ENCODE results near the gene LAGE3.

The LAGE3 gene

GRCh38 chrX:154470434-154470833, 8.6 kb downstream of the LAGE3 start:
- Histone ChIP-seq H3K27ac (replicated peaks) (no peak overlapping the region), H3K27me3 (ENCODE audit: insufficient read depth, poor library complexity, severe bottlenecking) (no peaks in the 10 kb centered on the region), H3K4me3 (replicated peaks; ENCODE audit: insufficient read depth, low read length) (no peak overlapping the region)
- DNase-seq (ENCODE audit: low read depth in 1 of 2, low spot score in 1 of 2) = no peak
- TF ChIP-seq, protein P1, sequence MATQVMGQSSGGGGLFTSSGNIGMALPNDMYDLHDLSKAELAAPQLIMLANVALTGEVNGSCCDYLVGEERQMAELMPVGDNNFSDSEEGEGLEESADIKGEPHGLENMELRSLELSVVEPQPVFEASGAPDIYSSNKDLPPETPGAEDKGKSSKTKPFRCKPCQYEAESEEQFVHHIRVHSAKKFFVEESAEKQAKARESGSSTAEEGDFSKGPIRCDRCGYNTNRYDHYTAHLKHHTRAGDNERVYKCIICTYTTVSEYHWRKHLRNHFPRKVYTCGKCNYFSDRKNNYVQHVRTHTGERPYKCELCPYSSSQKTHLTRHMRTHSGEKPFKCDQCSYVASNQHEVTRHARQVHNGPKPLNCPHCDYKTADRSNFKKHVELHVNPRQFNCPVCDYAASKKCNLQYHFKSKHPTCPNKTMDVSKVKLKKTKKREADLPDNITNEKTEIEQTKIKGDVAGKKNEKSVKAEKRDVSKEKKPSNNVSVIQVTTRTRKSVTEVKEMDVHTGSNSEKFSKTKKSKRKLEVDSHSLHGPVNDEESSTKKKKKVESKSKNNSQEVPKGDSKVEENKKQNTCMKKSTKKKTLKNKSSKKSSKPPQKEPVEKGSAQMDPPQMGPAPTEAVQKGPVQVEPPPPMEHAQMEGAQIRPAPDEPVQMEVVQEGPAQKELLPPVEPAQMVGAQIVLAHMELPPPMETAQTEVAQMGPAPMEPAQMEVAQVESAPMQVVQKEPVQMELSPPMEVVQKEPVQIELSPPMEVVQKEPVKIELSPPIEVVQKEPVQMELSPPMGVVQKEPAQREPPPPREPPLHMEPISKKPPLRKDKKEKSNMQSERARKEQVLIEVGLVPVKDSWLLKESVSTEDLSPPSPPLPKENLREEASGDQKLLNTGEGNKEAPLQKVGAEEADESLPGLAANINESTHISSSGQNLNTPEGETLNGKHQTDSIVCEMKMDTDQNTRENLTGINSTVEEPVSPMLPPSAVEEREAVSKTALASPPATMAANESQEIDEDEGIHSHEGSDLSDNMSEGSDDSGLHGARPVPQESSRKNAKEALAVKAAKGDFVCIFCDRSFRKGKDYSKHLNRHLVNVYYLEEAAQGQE (IDR thresholded peaks at IDR 0.05; ENCODE audit: insufficient replicate concordance, low read depth) = no peak
- TF ChIP-seq CTCF (IDR thresholded peaks at IDR 0.05; ENCODE audit: insufficient read depth, low read length) = no peak
- TF ChIP-seq GABPA (IDR thresholded peaks at IDR 0.05; ENCODE audit: low read depth) = no peak
- TF ChIP-seq SPI1 (IDR thresholded peaks at IDR 0.05; ENCODE audit: borderline replicate concordance, low read depth) = no peak
- no peak for TF ChIP-seq POLR2AphosphoS5 (IDR thresholded peaks at IDR 0.05; ENCODE audit: low read depth)

DNA sequence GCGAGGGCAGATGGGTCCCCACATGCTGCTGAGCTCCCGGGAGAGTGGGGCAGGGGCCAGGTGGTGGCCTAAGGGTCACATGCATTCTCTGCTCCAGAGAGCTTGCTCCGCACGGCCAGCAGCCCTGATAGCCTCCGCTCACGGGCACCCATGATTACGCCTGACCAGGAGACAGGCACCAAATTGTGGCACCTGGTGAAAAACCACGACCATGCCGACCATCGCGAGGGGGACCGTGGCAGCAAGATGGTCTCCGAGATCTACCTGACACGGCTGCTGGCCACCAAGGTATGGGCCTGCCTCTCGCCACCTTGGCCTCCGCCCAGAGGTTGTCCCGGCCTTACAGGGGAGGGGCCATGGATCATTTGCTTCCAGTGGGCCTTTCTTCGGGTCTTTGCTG, 9.2 kb downstream of the LAGE3 start:
- Histone ChIP-seq H3K4me3 (replicated peaks; ENCODE audit: insufficient read depth, low read length) (no peak overlapping the region), H3K27ac (replicated peaks) (no peak overlapping the region), H3K27me3 (ENCODE audit: insufficient read depth, poor library complexity, severe bottlenecking) (no peaks in the 10 kb centered on the region)
- DNase-seq (ENCODE audit: low read depth in 1 of 2, low spot score in 1 of 2) = no peak
- TF ChIP-seq, protein P1 (IDR thresholded peaks at IDR 0.05; ENCODE audit: insufficient replicate concordance, low read depth) = no peak
- TF ChIP-seq POLR2AphosphoS5 (IDR thresholded peaks at IDR 0.05; ENCODE audit: low read depth) (no peak), GABPA (IDR thresholded peaks at IDR 0.05; ENCODE audit: low read depth) (no peak), SPI1 (IDR thresholded peaks at IDR 0.05; ENCODE audit: borderline replicate concordance, low read depth) (no peak), CTCF (IDR thresholded peaks at IDR 0.05; ENCODE audit: insufficient read depth, low read length) (no peak)

DNA sequence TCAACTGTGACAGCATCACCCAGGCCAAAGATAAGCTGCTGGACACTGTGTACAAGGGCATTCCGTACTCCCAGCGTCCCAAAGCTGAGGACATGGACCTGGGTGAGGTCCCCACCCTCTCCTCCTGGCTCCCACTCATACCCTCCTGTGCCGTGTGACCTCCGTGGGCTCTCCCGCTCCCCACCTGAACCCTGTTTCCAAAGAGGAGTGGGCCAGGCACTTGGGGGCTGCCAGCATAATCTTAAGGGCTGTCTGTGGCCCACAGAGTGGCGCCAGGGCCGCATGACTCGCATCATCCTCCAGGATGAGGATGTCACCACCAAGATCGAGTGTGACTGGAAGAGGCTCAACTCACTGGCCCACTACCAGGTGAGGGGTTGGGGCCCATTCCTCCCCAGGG, 10.0 kb downstream of the LAGE3 start:
- Histone ChIP-seq H3K4me3 (replicated peaks; ENCODE audit: insufficient read depth, low read length) (no peak overlapping the region), H3K27me3 (ENCODE audit: insufficient read depth, poor library complexity, severe bottlenecking) (no peaks in the 10 kb centered on the region), H3K27ac (replicated peaks) (no peak overlapping the region)
- no peak for DNase-seq (ENCODE audit: low read depth in 1 of 2, low spot score in 1 of 2)
- TF ChIP-seq SPI1 (IDR thresholded peaks at IDR 0.05; ENCODE audit: borderline replicate concordance, low read depth) (no peak), GABPA (IDR thresholded peaks at IDR 0.05; ENCODE audit: low read depth) (no peak), CTCF (IDR thresholded peaks at IDR 0.05; ENCODE audit: insufficient read depth, low read length) (no peak), POLR2AphosphoS5 (IDR thresholded peaks at IDR 0.05; ENCODE audit: low read depth) (no peak)
- TF ChIP-seq, protein P1 (IDR thresholded peaks at IDR 0.05; ENCODE audit: insufficient replicate concordance, low read depth) = no peak

Measured in HL-60 (cell line).